ENCODE results near the gene LYPD6B.

LYPD6B gene

DNA sequence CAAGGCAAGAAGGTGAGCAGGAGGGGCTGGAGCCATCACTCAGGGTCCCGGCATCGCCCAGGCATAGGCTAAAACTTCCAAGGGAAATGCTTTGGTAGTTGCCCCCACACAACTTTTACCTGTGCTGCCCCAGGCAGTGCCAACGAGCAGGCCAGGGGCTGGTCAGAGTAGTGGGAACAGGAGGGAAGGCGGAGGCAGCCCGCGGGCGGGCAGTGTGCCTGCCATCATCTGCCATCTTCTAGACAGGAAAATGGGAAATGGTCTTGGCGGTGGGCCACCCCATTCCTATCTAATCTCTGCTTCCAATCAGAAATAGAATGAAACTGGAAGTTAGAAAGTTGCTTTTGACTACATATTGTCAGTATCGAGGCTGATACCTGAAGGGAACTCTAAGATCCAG lies 26.0 kb upstream of the LYPD6B start:
- no peaks in the 10 kb centered on the region for H3K9me3 ChIP-seq (ENCODE audit: control insufficient read depth, low read length)
- H3K4me3 ChIP-seq (ENCODE audit: insufficient read depth, low read depth, low read length), result no peak overlapping the region
- WGBS, 2 experiments, result 95 to 96% methylated on average over 9 of the region's 9 CpGs
- H3K4me1 ChIP-seq (ENCODE audit: control insufficient read depth, insufficient read depth, low read length), result no peaks in the 10 kb centered on the region
- H3K27me3 ChIP-seq (ENCODE audit: control insufficient read depth, insufficient read depth, low read length, poor library complexity, severe bottlenecking), result no peaks in the 10 kb centered on the region
- no peak overlapping the region for H3K27ac ChIP-seq (ENCODE audit: insufficient read depth, low read depth, low read length, poor library complexity, severe bottlenecking)
- H3K36me3 ChIP-seq (ENCODE audit: control insufficient read depth, insufficient read depth, low read length), result peaks cover 35% of the 10 kb centered on the region

DNA sequence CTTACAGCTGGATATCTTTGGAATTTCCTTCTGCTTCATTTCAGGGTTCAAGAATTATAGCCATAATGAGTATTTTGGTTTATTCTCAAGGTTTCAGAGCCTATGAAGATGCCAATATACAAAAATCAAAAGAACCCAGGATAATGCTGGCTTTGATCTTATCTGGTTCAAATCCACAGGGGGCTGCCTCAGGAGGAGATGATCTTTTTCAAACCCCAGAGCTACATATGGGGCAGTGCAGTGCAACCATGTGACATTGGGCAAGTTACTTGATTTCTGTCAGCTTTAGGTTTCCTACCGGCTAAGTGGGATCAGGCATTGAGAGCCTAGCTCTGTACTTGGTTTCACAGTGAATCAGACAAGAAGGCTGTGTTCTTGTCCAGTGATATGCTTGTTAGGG lies 23.0 kb upstream of the LYPD6B start:
- H3K27ac ChIP-seq (ENCODE audit: insufficient read depth, low read depth, low read length, poor library complexity, severe bottlenecking), result no peak overlapping the region

GRCh38 chr2:149015926-149016563 lies 22.5 kb upstream of the LYPD6B start:
- Histone ChIP-seq H3K9me3 (ENCODE audit: control insufficient read depth, low read length) (no peaks in the 10 kb centered on the region), H3K27me3 (ENCODE audit: control insufficient read depth, insufficient read depth, low read length, poor library complexity, severe bottlenecking) (no peaks in the 10 kb centered on the region), H3K4me1 (ENCODE audit: control insufficient read depth, insufficient read depth, low read length) (no peaks in the 10 kb centered on the region), H3K27ac (ENCODE audit: insufficient read depth, low read depth, low read length, poor library complexity, severe bottlenecking) (no peak overlapping the region), H3K4me3 (ENCODE audit: insufficient read depth, low read depth, low read length) (no peak overlapping the region), H3K36me3 (ENCODE audit: control insufficient read depth, insufficient read depth, low read length) (peaks cover 24% of the 10 kb centered on the region)
- WGBS, 2 experiments, result 89 to 94% methylated on average over 4 of the region's 4 CpGs

More for the DNA sequence above, 23.0 kb upstream of the LYPD6B start:
- Histone ChIP-seq H3K36me3 (ENCODE audit: control insufficient read depth, insufficient read depth, low read length) (peaks cover 30% of the 10 kb centered on the region), H3K27me3 (ENCODE audit: control insufficient read depth, insufficient read depth, low read length, poor library complexity, severe bottlenecking) (no peaks in the 10 kb centered on the region), H3K9me3 (ENCODE audit: control insufficient read depth, low read length) (no peaks in the 10 kb centered on the region), H3K4me1 (ENCODE audit: control insufficient read depth, insufficient read depth, low read length) (no peaks in the 10 kb centered on the region), H3K4me3 (ENCODE audit: insufficient read depth, low read depth, low read length) (no peak overlapping the region)
- WGBS, 2 experiments, result 95 to 98% methylated on average over 1 of the region's 1 CpG

GRCh38 chr2:149017116-149017985 lies 21.1 kb upstream of the LYPD6B start:
- 68 to 69% methylated on average over 14 of the region's 14 CpGs for WGBS, 2 experiments
- H3K27ac ChIP-seq (ENCODE audit: insufficient read depth, low read depth, low read length, poor library complexity, severe bottlenecking), result no peak overlapping the region
- peaks cover 13% of the 10 kb centered on the region for H3K36me3 ChIP-seq (ENCODE audit: control insufficient read depth, insufficient read depth, low read length)
- no peaks in the 10 kb centered on the region for H3K9me3 ChIP-seq (ENCODE audit: control insufficient read depth, low read length)
- no peak overlapping the region for H3K4me3 ChIP-seq (ENCODE audit: insufficient read depth, low read depth, low read length)
- H3K4me1 ChIP-seq (ENCODE audit: control insufficient read depth, insufficient read depth, low read length), result no peaks in the 10 kb centered on the region
- no peaks in the 10 kb centered on the region for H3K27me3 ChIP-seq (ENCODE audit: control insufficient read depth, insufficient read depth, low read length, poor library complexity, severe bottlenecking)

GRCh38 chr2:149018981-149019380 lies 19.5 kb upstream of the LYPD6B start:
- H3K4me3 ChIP-seq (ENCODE audit: insufficient read depth, low read depth, low read length), result no peak overlapping the region
- no peaks in the 10 kb centered on the region for H3K4me1 ChIP-seq (ENCODE audit: control insufficient read depth, insufficient read depth, low read length)
- 97% methylated on average over 2 to 3 of the region's 3 CpGs for WGBS, 2 experiments
- H3K9me3 ChIP-seq (ENCODE audit: control insufficient read depth, low read length), result no peaks in the 10 kb centered on the region
- H3K27me3 ChIP-seq (ENCODE audit: control insufficient read depth, insufficient read depth, low read length, poor library complexity, severe bottlenecking), result no peaks in the 10 kb centered on the region
- no peak overlapping the region for H3K27ac ChIP-seq (ENCODE audit: insufficient read depth, low read depth, low read length, poor library complexity, severe bottlenecking)
- H3K36me3 ChIP-seq (ENCODE audit: control insufficient read depth, insufficient read depth, low read length), result no peaks in the 10 kb centered on the region

- 86 to 89% methylated on average over 2 of the region's 2 CpGs for WGBS, 2 experiments
- Histone ChIP-seq H3K27me3 (ENCODE audit: control insufficient read depth, insufficient read depth, low read length, poor library complexity, severe bottlenecking) (no peaks in the 10 kb centered on the region), H3K36me3 (ENCODE audit: control insufficient read depth, insufficient read depth, low read length) (no peaks in the 10 kb centered on the region), H3K4me3 (ENCODE audit: insufficient read depth, low read depth, low read length) (no peak overlapping the region), H3K9me3 (ENCODE audit: control insufficient read depth, low read length) (no peaks in the 10 kb centered on the region), H3K27ac (ENCODE audit: insufficient read depth, low read depth, low read length, poor library complexity, severe bottlenecking) (no peak overlapping the region), H3K4me1 (ENCODE audit: control insufficient read depth, insufficient read depth, low read length) (no peaks in the 10 kb centered on the region)
These were observed 18.7 kb upstream of the LYPD6B start for GRCh38 chr2:149019768-149020167.

- Histone ChIP-seq H3K9me3 (ENCODE audit: control insufficient read depth, low read length) (no peaks in the 10 kb centered on the region), H3K4me3 (ENCODE audit: insufficient read depth, low read depth, low read length) (no peak overlapping the region), H3K36me3 (ENCODE audit: control insufficient read depth, insufficient read depth, low read length) (no peaks in the 10 kb centered on the region), H3K4me1 (ENCODE audit: control insufficient read depth, insufficient read depth, low read length) (no peaks in the 10 kb centered on the region), H3K27me3 (ENCODE audit: control insufficient read depth, insufficient read depth, low read length, poor library complexity, severe bottlenecking) (no peaks in the 10 kb centered on the region), H3K27ac (ENCODE audit: insufficient read depth, low read depth, low read length, poor library complexity, severe bottlenecking) (no peak overlapping the region)
- 94 to 96% methylated on average over 10 of the region's 10 CpGs for WGBS, 2 experiments
These were observed 18.1 kb upstream of the LYPD6B start for GRCh38 chr2:149020432-149020851.

DNA sequence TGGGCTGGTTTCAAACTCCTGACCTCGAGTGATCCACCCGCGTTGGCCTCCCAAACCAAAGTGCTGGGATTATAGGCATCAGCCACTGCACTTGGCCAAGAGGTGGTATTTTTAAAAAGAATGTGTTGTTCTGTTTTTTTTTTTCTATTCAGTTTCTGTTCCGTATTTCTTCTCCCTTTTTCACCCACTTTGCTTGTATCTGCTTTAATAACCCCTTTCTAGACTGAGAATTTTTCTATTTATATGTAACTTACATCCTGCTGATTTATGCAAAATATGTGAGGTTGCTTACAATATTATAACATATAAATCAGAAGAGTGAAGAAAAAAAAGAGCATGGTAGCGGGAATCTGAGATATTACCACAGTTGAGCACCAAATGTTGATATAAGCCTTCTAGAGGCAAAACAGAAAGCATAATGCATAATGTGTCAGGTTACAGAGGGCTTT lies 17.2 kb upstream of the LYPD6B start:
- H3K36me3 ChIP-seq (ENCODE audit: control insufficient read depth, insufficient read depth, low read length), result no peaks in the 10 kb centered on the region
- H3K4me1 ChIP-seq (ENCODE audit: control insufficient read depth, insufficient read depth, low read length), result no peaks in the 10 kb centered on the region
- H3K4me3 ChIP-seq (ENCODE audit: insufficient read depth, low read depth, low read length), result no peak overlapping the region
- H3K27me3 ChIP-seq (ENCODE audit: control insufficient read depth, insufficient read depth, low read length, poor library complexity, severe bottlenecking), result no peaks in the 10 kb centered on the region
- H3K9me3 ChIP-seq (ENCODE audit: control insufficient read depth, low read length), result no peaks in the 10 kb centered on the region
- no peak overlapping the region for H3K27ac ChIP-seq (ENCODE audit: insufficient read depth, low read depth, low read length, poor library complexity, severe bottlenecking)
- WGBS, 2 experiments, result 91 to 99% methylated on average over 4 of the region's 5 CpGs

GRCh38 chr2:149021761-149022160 lies 16.7 kb upstream of the LYPD6B start:
- Histone ChIP-seq H3K27me3 (ENCODE audit: control insufficient read depth, insufficient read depth, low read length, poor library complexity, severe bottlenecking) (no peaks in the 10 kb centered on the region), H3K4me1 (ENCODE audit: control insufficient read depth, insufficient read depth, low read length) (no peaks in the 10 kb centered on the region), H3K9me3 (ENCODE audit: control insufficient read depth, low read length) (no peaks in the 10 kb centered on the region), H3K4me3 (ENCODE audit: insufficient read depth, low read depth, low read length) (no peak overlapping the region), H3K27ac (ENCODE audit: insufficient read depth, low read depth, low read length, poor library complexity, severe bottlenecking) (no peak overlapping the region), H3K36me3 (ENCODE audit: control insufficient read depth, insufficient read depth, low read length) (no peaks in the 10 kb centered on the region)
- 95 to 97% methylated on average over 6 of the region's 6 CpGs for WGBS, 2 experiments

- no peaks in the 10 kb centered on the region for H3K27me3 ChIP-seq (ENCODE audit: control insufficient read depth, insufficient read depth, low read length, poor library complexity, severe bottlenecking)
- H3K36me3 ChIP-seq (ENCODE audit: control insufficient read depth, insufficient read depth, low read length), result no peaks in the 10 kb centered on the region
- H3K4me3 ChIP-seq (ENCODE audit: insufficient read depth, low read depth, low read length), result no peak overlapping the region
- no peaks in the 10 kb centered on the region for H3K9me3 ChIP-seq (ENCODE audit: control insufficient read depth, low read length)
- WGBS, 2 experiments, result 93 to 97% methylated on average over 6 of the region's 6 CpGs
- peaks cover 10% of the 10 kb centered on the region for H3K4me1 ChIP-seq (ENCODE audit: control insufficient read depth, insufficient read depth, low read length)
- no peak overlapping the region for H3K27ac ChIP-seq (ENCODE audit: insufficient read depth, low read depth, low read length, poor library complexity, severe bottlenecking)
These were observed 15.4 kb upstream of the LYPD6B start for GRCh38 chr2:149023091-149023490.
